ENCODE data around the gene MTHFD2L.

DNA sequence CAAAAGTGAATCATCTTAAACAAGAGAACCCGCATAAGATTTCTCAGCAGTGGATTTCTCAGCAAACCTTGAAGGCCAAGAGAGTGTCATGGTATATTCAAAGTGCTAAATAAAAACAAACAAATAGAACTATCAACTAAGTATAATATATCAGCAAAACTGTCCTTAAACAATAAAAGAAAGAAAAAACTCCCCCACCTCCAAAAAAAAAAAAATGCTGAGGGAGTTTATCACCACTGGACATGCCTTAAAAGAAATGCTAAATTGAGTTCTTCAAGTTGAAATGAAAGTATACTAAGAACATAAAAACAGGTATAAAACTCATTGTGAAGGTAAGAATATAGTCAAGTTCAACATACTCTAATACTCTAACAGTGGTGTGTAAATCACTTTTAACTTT, 96.5 kb downstream of the MTHFD2L start:
- TF ChIP-seq, protein P1, sequence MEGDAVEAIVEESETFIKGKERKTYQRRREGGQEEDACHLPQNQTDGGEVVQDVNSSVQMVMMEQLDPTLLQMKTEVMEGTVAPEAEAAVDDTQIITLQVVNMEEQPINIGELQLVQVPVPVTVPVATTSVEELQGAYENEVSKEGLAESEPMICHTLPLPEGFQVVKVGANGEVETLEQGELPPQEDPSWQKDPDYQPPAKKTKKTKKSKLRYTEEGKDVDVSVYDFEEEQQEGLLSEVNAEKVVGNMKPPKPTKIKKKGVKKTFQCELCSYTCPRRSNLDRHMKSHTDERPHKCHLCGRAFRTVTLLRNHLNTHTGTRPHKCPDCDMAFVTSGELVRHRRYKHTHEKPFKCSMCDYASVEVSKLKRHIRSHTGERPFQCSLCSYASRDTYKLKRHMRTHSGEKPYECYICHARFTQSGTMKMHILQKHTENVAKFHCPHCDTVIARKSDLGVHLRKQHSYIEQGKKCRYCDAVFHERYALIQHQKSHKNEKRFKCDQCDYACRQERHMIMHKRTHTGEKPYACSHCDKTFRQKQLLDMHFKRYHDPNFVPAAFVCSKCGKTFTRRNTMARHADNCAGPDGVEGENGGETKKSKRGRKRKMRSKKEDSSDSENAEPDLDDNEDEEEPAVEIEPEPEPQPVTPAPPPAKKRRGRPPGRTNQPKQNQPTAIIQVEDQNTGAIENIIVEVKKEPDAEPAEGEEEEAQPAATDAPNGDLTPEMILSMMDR (IDR thresholded peaks at IDR 0.05): no peak
- TF ChIP-seq POLR2A (IDR thresholded peaks at IDR 0.05): no peak
